Liver (tissue), 3 donors: Measurements from ENCODE around the gene ZNF559.

Source experiments
- ATF3 ChIP-seq: IDR thresholded peaks from 2 replicates; pipeline ENCODE4 v1.6.1; 2016; ENCODE audit warnings: antibody characterized with exemption
- CTCF ChIP-seq: fragments of 150-350 bp; IDR thresholded peaks from 2 replicates; pipeline ENCODE4 v1.5.1; 2017; ENCODE audit warnings: improper control_type of control experiment, low read depth, low read length; ENCODE audit not compliant: missing input control
- GABPA ChIP-seq, 2 donors: IDR thresholded peaks in 1 of 2; conservative IDR thresholded peaks in 1 of 2; 2 replicates each; pipeline ENCODE4 v1.6.1; 2016; ENCODE audit warnings: antibody characterized with exemption in 2 of 2, mild to moderate bottlenecking in 1 of 2, moderate library complexity in 1 of 2
- HNF4A ChIP-seq, 2 donors: conservative IDR thresholded peaks; 2 replicates each; pipeline ENCODE4 v1.6.1; 2016; ENCODE audit warnings: antibody characterized with exemption in 2 of 2, mild to moderate bottlenecking in 2 of 2
- JUND ChIP-seq, 2 donors: IDR thresholded peaks; 2 replicates each; pipeline ENCODE4 v1.6.1; 2016; ENCODE audit warnings: antibody characterized with exemption in 2 of 2
- MAX ChIP-seq: IDR thresholded peaks from 2 replicates; pipeline ENCODE4 v1.6.1; 2016; ENCODE audit warnings: antibody characterized with exemption
- RAD21 ChIP-seq, 2 donors: IDR thresholded peaks; 2 replicates each; pipeline ENCODE4 v1.6.1; 2016; ENCODE audit warnings: antibody characterized with exemption in 2 of 2, mild to moderate bottlenecking in 2 of 2
- REST ChIP-seq: IDR thresholded peaks from 2 replicates; pipeline ENCODE4 v1.6.1; 2016; ENCODE audit warnings: antibody characterized with exemption, mild to moderate bottlenecking
- RXRA ChIP-seq, 2 donors: IDR thresholded peaks; 2 replicates each; pipeline ENCODE4 v1.6.1; 2017 to 2018; ENCODE audit warnings: antibody characterized with exemption in 2 of 2, mild to moderate bottlenecking in 1 of 2
- SP1 ChIP-seq: IDR thresholded peaks from 2 replicates; pipeline ENCODE4 v1.6.1; 2018; ENCODE audit warnings: antibody characterized with exemption, mild to moderate bottlenecking
- TAF1 ChIP-seq: conservative IDR thresholded peaks from 2 replicates; pipeline ENCODE4 v1.6.1; 2016; ENCODE audit warnings: antibody characterized with exemption, mild to moderate bottlenecking
- YY1 ChIP-seq: IDR thresholded peaks from 2 replicates; pipeline ENCODE4 v1.6.1; 2016; ENCODE audit warnings: antibody characterized with exemption, mild to moderate bottlenecking
- ZBTB33 ChIP-seq: IDR thresholded peaks from 2 replicates; pipeline ENCODE4 v1.6.1; 2016; ENCODE audit warnings: antibody characterized with exemption
- donor health status: healthy.
- donor health status: healthy.

GRCh38 chr19:9313756-9314155 is 10.2 kb upstream of the ZNF559 start:
- TF ChIP-seq REST (no peak), CTCF (no peak), TAF1 (no peak), MAX (no peak), GABPA (IDR thresholded peaks at IDR 0.05 in 1 of 2, conservative IDR thresholded peaks at IDR 0.05 in 1 of 2) (no peak), YY1 (no peak), HNF4A (conservative IDR thresholded peaks at IDR 0.05) (no peak), RXRA (IDR thresholded peaks at IDR 0.05) (no peak), ATF3 (no peak), JUND (IDR thresholded peaks at IDR 0.05) (no peak), SP1 (no peak), ZBTB33 (no peak), RAD21 (IDR thresholded peaks at IDR 0.05) (no peak)
